H1 (cell line): ENCODE measurements around the gene GLMP. TPM values are rescaled to one million over a fixed set of nuclear protein-coding genes. Genes with fewer than 3 reads are reported as not detected.

Experiments used
- CTCF ChIA-PET: fragments of 300-600 bp; sonication (Branson Sonifier 250); formaldehyde crosslinking; loops from one replicate; lab custom pipeline; 2021; ENCODE audit not compliant: partially characterized antibody; lab: Charles Lee
- POLR2A ChIA-PET: fragments of 300-600 bp; sonication (Branson Sonifier 250); formaldehyde crosslinking; loops from one replicate; lab custom pipeline; 2021; ENCODE audit warnings: inconsistent platforms; ENCODE audit not compliant: partially characterized antibody; lab: Charles Lee
- DNase-seq, 2 experiments: peaks; one replicate each; pipeline versions ENCODE4 v3.0.0 to v3.0.0-alpha.2; 2010 to 2022; ENCODE audit warnings: low spot score in 2 of 2, low read depth in 1 of 2, mixed read lengths in 1 of 2
- FAIRE-seq: peaks from 2 replicates; lab custom pipeline; 2011; peaks lifted over from hg19 to GRCh38; lab: Jason Lieb, UNC
- H2AFZ ChIP-seq: 2 replicates; pipeline ENCODE4 v1.8.1; 2012; ENCODE audit warnings: low read length, inconsistent platforms
- H2AK5ac ChIP-seq: 2 replicates; pipeline ENCODE4 v1.6.1; 2013; ENCODE audit warnings: low read depth, low read length
- H2BK120ac ChIP-seq: replicated peaks from 2 replicates; pipeline ENCODE3; 2013; ENCODE audit warnings: low read depth, low read length, inconsistent platforms
- H2BK12ac ChIP-seq: 2 replicates; pipeline ENCODE4 v1.6.1; 2013; ENCODE audit warnings: low read depth, low read length
- H2BK15ac ChIP-seq: 2 replicates; pipeline ENCODE4 v1.6.1; 2013; ENCODE audit warnings: low read length
- H2BK20ac ChIP-seq: 2 replicates; pipeline ENCODE4 v1.6.1; 2013; ENCODE audit warnings: low read length
- H2BK5ac ChIP-seq: 2 replicates; pipeline ENCODE4 v1.6.1; 2013; ENCODE audit warnings: low read depth, low read length
- H3K14ac ChIP-seq: 2 replicates; pipeline ENCODE4 v1.6.1; 2013; ENCODE audit warnings: inconsistent platforms; ENCODE audit not compliant: insufficient read length
- H3K18ac ChIP-seq: 2 replicates; pipeline ENCODE4 v1.6.1; 2013; ENCODE audit warnings: low read length; ENCODE audit errors: extremely low read depth
- H3K23ac ChIP-seq: 2 replicates; pipeline ENCODE4 v1.6.1; 2013; ENCODE audit warnings: inconsistent platforms; ENCODE audit not compliant: insufficient read length
- H3K23me2 ChIP-seq: 2 replicates; pipeline ENCODE4 v1.6.1; 2013; ENCODE audit warnings: low read depth, low read length
- H3K27ac ChIP-seq: 2 replicates; pipeline ENCODE4 v1.6.1; 2011; ENCODE audit warnings: low read depth, low read length, inconsistent platforms
- H3K27me3 ChIP-seq, 4 experiments: replicated peaks in 1 of 4; 1 replicate in 1 of 4; 2 replicates in 3 of 4; pipeline versions ENCODE4 v1.6.1 to v1.8.1; 2011 to 2013; ENCODE audit warnings: low read length in 3 of 4, mild to moderate bottlenecking in 3 of 4, inconsistent platforms in 2 of 4, mixed read lengths in 2 of 4, moderate library complexity in 1 of 4; ENCODE audit not compliant: control insufficient read depth in 3 of 4, insufficient read depth in 3 of 4; ENCODE audit errors: extremely low read depth in 1 of 4
- H3K36me3 ChIP-seq, 4 experiments: 2 replicates each; pipeline versions ENCODE4 v1.6.1 to v1.8.1; 2011 to 2013; ENCODE audit warnings: mild to moderate bottlenecking in 4 of 4, low read length in 3 of 4, moderate library complexity in 2 of 4, control low read depth in 1 of 4, inconsistent platforms in 1 of 4; ENCODE audit not compliant: insufficient read depth in 4 of 4, control insufficient read depth in 2 of 4
- H3K4ac ChIP-seq: replicated peaks from 2 replicates; pipeline ENCODE3; 2013; ENCODE audit warnings: low read length, low read depth, mixed read lengths, inconsistent platforms; ENCODE audit not compliant: insufficient read length
- H3K4me1 ChIP-seq, 4 experiments: replicated peaks in 1 of 4; 1 replicate in 1 of 4; 2 replicates in 3 of 4; pipeline versions ENCODE4 v1.6.1 to v1.8.1; 2011 to 2013; ENCODE audit warnings: low read length in 3 of 4, inconsistent platforms in 2 of 4, mixed read lengths in 1 of 4; ENCODE audit not compliant: insufficient read depth in 4 of 4, control insufficient read depth in 3 of 4
- H3K4me2 ChIP-seq, 2 experiments: 2 replicates each; pipeline versions ENCODE4 v1.6.1 to v1.8.1; 2011 to 2013; ENCODE audit warnings: low read depth in 2 of 2, low read length in 2 of 2, control low read depth in 1 of 2, inconsistent platforms in 1 of 2, mild to moderate bottlenecking in 1 of 2; ENCODE audit not compliant: insufficient read depth in 1 of 2
- H3K4me3 ChIP-seq, 4 experiments: fragments of 200-600, 300-600 bp in 1 of 4; sonication (generic), shearing (Covaris generic), sonication (Bioruptor Twin) in 1 of 4; 2 replicates each; pipeline versions ENCODE4 v1.5.1 to v1.8.1; 2011 to 2016; ENCODE audit warnings: low read length in 4 of 4, low read depth in 3 of 4, control low read depth in 2 of 4, inconsistent platforms in 2 of 4, mild to moderate bottlenecking in 2 of 4, mixed read lengths in 1 of 4, moderate library complexity in 1 of 4; ENCODE audit not compliant: insufficient read depth in 2 of 4; ENCODE audit errors: extremely low read depth in 1 of 4
- H3K56ac ChIP-seq: replicated peaks from 2 replicates; pipeline ENCODE3; 2013; ENCODE audit warnings: low read depth, mild to moderate bottlenecking, mixed read lengths, low read length, inconsistent platforms; ENCODE audit not compliant: insufficient read length
- H3K79me1 ChIP-seq: 2 replicates; pipeline ENCODE4 v1.6.1; 2013; ENCODE audit warnings: low read depth, low read length, control low read depth
- H3K79me2 ChIP-seq, 2 experiments: 2 replicates each; pipeline versions ENCODE4 v1.6.1 to v1.8.1; 2012 to 2013; ENCODE audit warnings: low read length in 2 of 2, mild to moderate bottlenecking in 2 of 2, inconsistent platforms in 1 of 2; ENCODE audit not compliant: insufficient read depth in 2 of 2, control insufficient read depth in 1 of 2
- H3K9ac ChIP-seq, 4 experiments: replicated peaks in 1 of 4; 1 replicate in 1 of 4; 2 replicates in 3 of 4; pipeline versions ENCODE4 v1.6.1 to v1.8.1; 2011 to 2013; ENCODE audit warnings: low read depth in 3 of 4, low read length in 3 of 4, control low read depth in 2 of 4, mild to moderate bottlenecking in 2 of 4, moderate library complexity in 2 of 4, inconsistent platforms in 1 of 4; ENCODE audit errors: extremely low read depth in 1 of 4
- H3K9me3 ChIP-seq, 2 experiments: 2 replicates each; pipeline versions ENCODE4 v1.6.1 to v1.8.1; 2012 to 2013; ENCODE audit warnings: mild to moderate bottlenecking in 2 of 2, moderate library complexity in 2 of 2, control low read depth in 1 of 2, inconsistent platforms in 1 of 2, low read depth in 1 of 2, low read length in 1 of 2, mixed read lengths in 1 of 2; ENCODE audit not compliant: insufficient read depth in 2 of 2
- H4K20me1 ChIP-seq, 2 experiments: replicated peaks in 1 of 2; 2 replicates each; pipeline versions ENCODE3 to v1.8.1; 2011 to 2013; ENCODE audit warnings: inconsistent platforms in 2 of 2, low read length in 2 of 2, mild to moderate bottlenecking in 1 of 2; ENCODE audit not compliant: insufficient read depth in 2 of 2, control insufficient read depth in 1 of 2
- H4K5ac ChIP-seq: 2 replicates; pipeline ENCODE4 v1.6.1; 2013; ENCODE audit warnings: low read length, low read depth, mixed read lengths, inconsistent platforms; ENCODE audit not compliant: insufficient read length
- H4K8ac ChIP-seq: 2 replicates; pipeline ENCODE4 v1.8.0; 2013; ENCODE audit warnings: mild to moderate bottlenecking, moderate library complexity, low read length, inconsistent platforms; ENCODE audit not compliant: insufficient read depth; ENCODE audit errors: extremely low read depth
- H4K91ac ChIP-seq: replicated peaks from 2 replicates; pipeline ENCODE3; 2013; ENCODE audit warnings: low read length, mixed read lengths, inconsistent platforms; ENCODE audit not compliant: insufficient read length
- SUZ12 ChIP-seq: fragments of 200-600 bp; sonication (generic); IDR thresholded peaks from 2 replicates; pipeline ENCODE4 v1.6.1; 2012; ENCODE audit warnings: mild to moderate bottlenecking, inconsistent platforms, low read length, moderate library complexity, mixed read lengths
- WGBS, 2 experiments: shearing (Covaris generic) in 1 of 2; methylation state at CpG; one replicate each; pipeline versions ENCODE4 v1.1.6 to v1.1.7; 2013 to 2015; ENCODE audit warnings: low lambda C conversion rate in 2 of 2, mixed read lengths in 2 of 2, inconsistent platforms in 1 of 2, low coverage in 1 of 2, missing lambda C conversion rate in 1 of 2; ENCODE audit not compliant: insufficient replicate concordance in 2 of 2, insufficient coverage in 1 of 2, insufficient read length in 1 of 2; ENCODE audit errors: extremely low coverage in 1 of 2, missing lambda C conversion rate in 1 of 2; 5-methylcytosine and 5-hydroxymethylcytosine counted together
- polyA plus RNA-seq, 7 experiments: library from polyadenylated mRNA; depleted of rRNA in 3 of 7; stranded (reverse) in 5 of 7; unstranded in 2 of 7; fragments of >200 nt in 5 of 7; fragments of 200-250 nt in 2 of 7; gene quantifications; 1 replicate in 5 of 7; 2 replicates in 1 of 7; 4 replicates in 1 of 7; pipeline versions ENCODE4 v1.2.1 to v1.2.3, GENCODE V29; 2011 to 2013; ENCODE audit warnings: missing spikeins in 2 of 7, mixed read lengths in 2 of 7
- total RNA-seq: library from RNA; stranded (reverse); fragmentation: NEBNext Ultra II Directional; extraction: Animal tissue kit (Norgen Biotek cat#: 25700); gene quantifications from 2 replicates; pipeline ENCODE4 v1.2.1, GENCODE V29; 2021

Gene GLMP
- total and polyA plus RNA-seq, 2 of the 8 experiments (the other 6 are each of a cell fraction or from before 2014, with no cell fraction given), result 48.1 to 59.5 TPM

DNA sequence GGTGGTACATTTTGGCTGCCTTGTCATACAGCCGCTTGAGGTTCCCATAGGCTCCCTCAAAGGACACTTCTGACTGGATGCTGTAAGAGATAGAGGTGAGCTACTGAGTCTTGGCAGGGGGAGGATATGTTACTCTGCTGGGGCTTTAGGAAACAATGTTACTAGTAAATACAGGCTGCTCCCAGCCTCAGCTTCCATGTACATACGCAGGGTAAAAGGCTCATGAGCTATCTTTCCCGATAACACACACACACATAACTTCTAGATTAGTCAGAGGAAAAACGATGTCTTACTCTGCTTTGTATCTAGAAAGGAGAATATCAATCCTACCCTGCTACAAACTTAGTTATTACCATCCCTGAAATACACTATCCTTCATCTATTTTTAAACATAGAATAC, 27.1 kb downstream of the GLMP start:
- Histone ChIP-seq H3K4me1 (no peaks in the 10 kb centered on the region), H3K56ac (no peak overlapping the region), H4K91ac (no peak overlapping the region), H2BK12ac (no peak overlapping the region), H3K36me3 (peaks cover 42 to 84% (median 73%) of the 10 kb centered on the region in 4 experiments), H3K4me3 (no peak overlapping the region), H2BK15ac (no peak overlapping the region), H4K5ac (no peak overlapping the region), H2AFZ (no peak overlapping the region), H3K9me3 (peaks cover 0 to 2% of the 10 kb centered on the region in 2 experiments; a peak in 1 of 4 replicates), H3K23ac (no peak overlapping the region), H3K4ac (no peak overlapping the region), H3K79me1 (no peaks in the 10 kb centered on the region), H2BK120ac (no peak overlapping the region), H2BK20ac (no peak overlapping the region), H3K27ac (no peak overlapping the region), H4K8ac (no peak overlapping the region), H3K18ac (no peak overlapping the region), H2BK5ac (no peak overlapping the region), H3K79me2 (no peaks in the 10 kb centered on the region), H4K20me1 (peaks cover 2 to 3% of the 10 kb centered on the region in 2 experiments), H3K27me3 (no peaks in the 10 kb centered on the region), H3K4me2 (no peak overlapping the region), H3K14ac (no peak overlapping the region), H3K23me2 (no peaks in the 10 kb centered on the region), H2AK5ac (no peak overlapping the region), H3K9ac (no peak overlapping the region)
- ChIA-PET POLR2A (interaction anchor here (1.1 to 1.5 kb wide), 4 partner anchors 8 to 130 kb away, joined by 3 to 5 read pairs (median 3); no protein-coding TSS in a partner anchor), CTCF (interaction anchor here (0.9 to 1.2 kb wide), 3 partner anchors 18 to 139 kb away, joined by 3 read pairs; no protein-coding TSS in a partner anchor)
- WGBS, 2 experiments, result 94% methylated on average over 4 of the region's 4 CpGs; no CpG with 5 or more reads in 1 of the 2 experiments
- TF ChIP-seq SUZ12, result no peak
- DNase-seq (no peak), FAIRE-seq (no peak)
